HG03460 (cell line): ENCODE measurements around the gene MCHR1.
"Not testable (repeated sequence)": the region's sequence is repeated elsewhere in the genome, so short reads cannot be mapped to it uniquely, and the experiment has no call there.

Experiments
- ATAC-seq: cut with Tn5 transposase; IDR thresholded peaks from one replicate; pipeline ENCODE4 v1.9.1; 2021; ENCODE audit not compliant: unreplicated experiment

The MCHR1 gene

GRCh38 chr22:40687706-40688105 lies 8.4 kb downstream of the MCHR1 start:
- ATAC-seq: no peak

- no peak for ATAC-seq
Measured at GRCh38 chr22:40690370-40690769, 11.1 kb downstream of the MCHR1 start.

- no peak for ATAC-seq
Measured at GRCh38 chr22:40691532-40691931, 12.2 kb downstream of the MCHR1 start.

- no peak for ATAC-seq
Measured at GRCh38 chr22:40694411-40694810, 15.1 kb downstream of the MCHR1 start.

GRCh38 chr22:40701274-40701673 lies 22.0 kb downstream of the MCHR1 start:
- ATAC-seq: no peak

GRCh38 chr22:40703174-40703573 lies 23.9 kb downstream of the MCHR1 start:
- no peak for ATAC-seq

GRCh38 chr22:40703736-40704135 lies 24.5 kb downstream of the MCHR1 start:
- no peak for ATAC-seq

GRCh38 chr22:40705918-40706682 lies 26.8 kb downstream of the MCHR1 start:
- no peak for ATAC-seq

- ATAC-seq: no peak
Measured at GRCh38 chr22:40707154-40707553, 27.9 kb downstream of the MCHR1 start.

- no peak for ATAC-seq
Measured at GRCh38 chr22:40708177-40708576, 28.9 kb downstream of the MCHR1 start.

GRCh38 chr22:40709752-40710413 lies 30.6 kb downstream of the MCHR1 start:
- ATAC-seq: no peak

- no peak for ATAC-seq
Measured at GRCh38 chr22:40712311-40712710, 33.0 kb downstream of the MCHR1 start.

- ATAC-seq: no peak
Measured at GRCh38 chr22:40714499-40715337, 35.4 kb downstream of the MCHR1 start.

- ATAC-seq: no peak
Measured at GRCh38 chr22:40716116-40716515, 36.8 kb downstream of the MCHR1 start.

GRCh38 chr22:40717657-40718056 lies 38.4 kb downstream of the MCHR1 start:
- ATAC-seq: not testable (repeated sequence)

- no peak for ATAC-seq
Measured at GRCh38 chr22:40718250-40719204, 39.2 kb downstream of the MCHR1 start.

GRCh38 chr22:40719599-40719998 lies 40.3 kb downstream of the MCHR1 start:
- no peak for ATAC-seq

GRCh38 chr22:40720156-40720537 lies 40.9 kb downstream of the MCHR1 start:
- not testable (repeated sequence) for ATAC-seq

GRCh38 chr22:40720538-40721256 lies 41.4 kb downstream of the MCHR1 start:
- no peak for ATAC-seq

- ATAC-seq: no peak
Measured at GRCh38 chr22:40721266-40721665, 42.0 kb downstream of the MCHR1 start.
